Trophoblast cell (in vitro differentiated cells and primary cell): ENCODE measurements around the gene MICU2.
"Not testable (repeated sequence)": the region's sequence is repeated elsewhere in the genome, so short reads cannot be mapped to it uniquely, and the experiment has no call there.

Source experiments
- DNase-seq, 2 donors: peaks; one replicate each; pipeline ENCODE4 v3.0.0-alpha.2; 2016
- H2AFZ ChIP-seq: 2 replicates; pipeline ENCODE4 v1.6.1; 2013; ENCODE audit warnings: low read length, moderate library complexity, mild to moderate bottlenecking; ENCODE audit not compliant: insufficient read depth, poor library complexity
- H2AK5ac ChIP-seq: 2 replicates; pipeline ENCODE4 v1.6.1; 2013; ENCODE audit warnings: mild to moderate bottlenecking, low read length
- H2BK120ac ChIP-seq: 2 replicates; pipeline ENCODE4 v1.6.1; 2013; ENCODE audit warnings: low read length, mild to moderate bottlenecking, moderate library complexity; ENCODE audit not compliant: insufficient read depth, poor library complexity
- H2BK12ac ChIP-seq: 2 replicates; pipeline ENCODE4 v1.6.1; 2013; ENCODE audit warnings: mild to moderate bottlenecking, low read length, moderate library complexity
- H2BK5ac ChIP-seq: 2 replicates; pipeline ENCODE4 v1.6.1; 2013; ENCODE audit warnings: low read length, low read depth, moderate library complexity, mild to moderate bottlenecking; ENCODE audit not compliant: poor library complexity
- H3K14ac ChIP-seq: 2 replicates; pipeline ENCODE4 v1.6.1; 2013; ENCODE audit warnings: mild to moderate bottlenecking, low read length
- H3K18ac ChIP-seq: 2 replicates; pipeline ENCODE4 v1.6.1; 2013; ENCODE audit warnings: mild to moderate bottlenecking, low read length
- H3K23ac ChIP-seq: 2 replicates; pipeline ENCODE4 v1.6.1; 2013; ENCODE audit warnings: low read length
- H3K27ac ChIP-seq: 2 replicates; pipeline ENCODE4 v1.5.1; 2013; ENCODE audit warnings: low read depth, mild to moderate bottlenecking, inconsistent platforms, low read length, moderate library complexity
- H3K27me3 ChIP-seq: 2 replicates; pipeline ENCODE4 v1.6.1; 2013; ENCODE audit warnings: inconsistent platforms, mild to moderate bottlenecking, low read length, moderate library complexity; ENCODE audit not compliant: insufficient read depth
- H3K36me3 ChIP-seq, 2 experiments: 1 replicate in 1 of 2; 2 replicates in 1 of 2; pipeline ENCODE4 v1.6.1; 2013; ENCODE audit warnings: low read length in 2 of 2, mild to moderate bottlenecking in 2 of 2, moderate library complexity in 1 of 2; ENCODE audit not compliant: insufficient read depth in 2 of 2, control insufficient read depth in 1 of 2
- H3K4ac ChIP-seq: 2 replicates; pipeline ENCODE4 v1.6.1; 2013; ENCODE audit warnings: low read depth, mild to moderate bottlenecking, low read length, moderate library complexity
- H3K4me1 ChIP-seq, 2 experiments: 1 replicate in 1 of 2; 2 replicates in 1 of 2; pipeline ENCODE4 v1.6.1; 2013; ENCODE audit warnings: low read length in 2 of 2, mild to moderate bottlenecking in 2 of 2, moderate library complexity in 1 of 2; ENCODE audit not compliant: insufficient read depth in 2 of 2, control insufficient read depth in 1 of 2
- H3K4me2 ChIP-seq: 2 replicates; pipeline ENCODE4 v1.6.1; 2013; ENCODE audit warnings: inconsistent platforms, mild to moderate bottlenecking, low read length, moderate library complexity
- H3K4me3 ChIP-seq: 2 replicates; pipeline ENCODE4 v1.5.1; 2013; ENCODE audit warnings: mild to moderate bottlenecking, low read depth, low read length, inconsistent platforms
- H3K79me1 ChIP-seq: one replicate; pipeline ENCODE4 v1.6.1; 2013; ENCODE audit warnings: low read length
- H3K79me2 ChIP-seq: 2 replicates; pipeline ENCODE4 v1.6.1; 2013; ENCODE audit warnings: low read length, mild to moderate bottlenecking; ENCODE audit not compliant: control insufficient read depth, insufficient read depth, poor library complexity
- H3K9ac ChIP-seq: 2 replicates; pipeline ENCODE4 v1.6.1; 2013; ENCODE audit warnings: mild to moderate bottlenecking, low read length
- H3K9me3 ChIP-seq: 2 replicates; pipeline ENCODE4 v1.6.1; 2013; ENCODE audit warnings: low read depth, mild to moderate bottlenecking, control low read depth, inconsistent platforms, low read length; ENCODE audit not compliant: insufficient read depth
- H4K12ac ChIP-seq: 2 replicates; pipeline ENCODE4 v1.6.1; 2013; ENCODE audit warnings: low read depth, mild to moderate bottlenecking, low read length, moderate library complexity
- H4K8ac ChIP-seq: 2 replicates; pipeline ENCODE4 v1.6.1; 2013; ENCODE audit warnings: low read depth, mild to moderate bottlenecking, low read length, moderate library complexity
- H4K91ac ChIP-seq: one replicate; pipeline ENCODE4 v1.6.1; 2013; ENCODE audit warnings: low read depth, mild to moderate bottlenecking, low read length, moderate library complexity
- WGBS: extraction: QIAGEN DNeasy Blood & Tissue Kit; methylation state at CpG from one replicate; pipeline ENCODE4 v1.1.7; 2013; ENCODE audit warnings: missing lambda C conversion rate; ENCODE audit not compliant: insufficient read length, insufficient coverage; ENCODE audit errors: extremely low coverage; 5-methylcytosine and 5-hydroxymethylcytosine counted together

Gene MICU2

GRCh38 chr13:21556051-21556450, 47.9 kb downstream of the MICU2 start:
- Histone ChIP-seq H4K91ac (no peak overlapping the region), H3K4me3 (no peak overlapping the region), H3K79me1 (no peaks in the 10 kb centered on the region), H4K12ac (no peak overlapping the region), H3K79me2 (no peaks in the 10 kb centered on the region), H3K36me3 (no peaks in the 10 kb centered on the region), H3K4ac (no peak overlapping the region), H2AFZ (no peak overlapping the region), H4K8ac (no peak overlapping the region), H3K27ac (no peak overlapping the region), H3K23ac (no peak overlapping the region), H3K9me3 (no peaks in the 10 kb centered on the region), H2BK120ac (no peak overlapping the region), H3K18ac (no peak overlapping the region), H2BK12ac (no peak overlapping the region), H3K14ac (no peak overlapping the region), H3K9ac (no peak overlapping the region), H2BK5ac (no peak overlapping the region), H3K4me1 (no peaks in the 10 kb centered on the region), H2AK5ac (no peak overlapping the region), H3K4me2 (no peak overlapping the region), H3K27me3 (no peaks in the 10 kb centered on the region)
- DNase-seq = peak in 1 of 2 donors; percentile 65

- not testable (repeated sequence) for H3K27me3 ChIP-seq, H2AK5ac ChIP-seq, H3K9ac ChIP-seq, H3K36me3 ChIP-seq, H4K8ac ChIP-seq, H2BK12ac ChIP-seq, H3K23ac ChIP-seq, H4K91ac ChIP-seq, H3K4ac ChIP-seq, H3K79me2 ChIP-seq, H3K18ac ChIP-seq, H3K79me1 ChIP-seq, H4K12ac ChIP-seq, H3K14ac ChIP-seq, H2AFZ ChIP-seq, H2BK5ac ChIP-seq, DNase-seq, H3K9me3 ChIP-seq, H3K4me1 ChIP-seq, H3K27ac ChIP-seq, H3K4me3 ChIP-seq, H2BK120ac ChIP-seq, H3K4me2 ChIP-seq
- no CpG with 5 or more reads among the region's 2 CpGs for WGBS
Observed at GRCh38 chr13:21553261-21553660, 50.7 kb downstream of the MICU2 start.

- Histone ChIP-seq H3K79me2 (no peaks in the 10 kb centered on the region), H3K79me1 (no peaks in the 10 kb centered on the region), H3K27me3 (no peaks in the 10 kb centered on the region), H3K18ac (no peak overlapping the region), H4K91ac (no peak overlapping the region), H3K4me1 (no peaks in the 10 kb centered on the region), H3K4ac (no peak overlapping the region), H3K27ac (no peak overlapping the region), H2AFZ (no peak overlapping the region), H2BK5ac (no peak overlapping the region), H3K9me3 (no peaks in the 10 kb centered on the region), H3K9ac (no peak overlapping the region), H2BK12ac (no peak overlapping the region), H3K4me3 (no peak overlapping the region), H4K12ac (no peak overlapping the region), H3K14ac (no peak overlapping the region), H2BK120ac (no peak overlapping the region), H3K23ac (peak overlapping the region; percentile 44), H3K36me3 (no peaks in the 10 kb centered on the region), H4K8ac (no peak overlapping the region), H3K4me2 (no peak overlapping the region), H2AK5ac (no peak overlapping the region)
- no CpG with 5 or more reads among the region's 2 CpGs for WGBS
- no peak for DNase-seq
Observed at GRCh38 chr13:21550918-21551317, 53.1 kb downstream of the MICU2 start.

- Histone ChIP-seq H2AFZ (no peak overlapping the region), H3K14ac (no peak overlapping the region), H3K27me3 (no peaks in the 10 kb centered on the region), H3K4ac (no peak overlapping the region), H3K4me1 (no peaks in the 10 kb centered on the region), H3K9ac (no peak overlapping the region), H4K91ac (no peak overlapping the region), H3K18ac (no peak overlapping the region), H3K79me1 (no peaks in the 10 kb centered on the region), H2BK120ac (no peak overlapping the region), H4K8ac (no peak overlapping the region), H2BK5ac (no peak overlapping the region), H3K9me3 (no peaks in the 10 kb centered on the region), H3K23ac (no peak overlapping the region), H2AK5ac (no peak overlapping the region), H3K79me2 (no peaks in the 10 kb centered on the region), H3K4me3 (no peak overlapping the region), H4K12ac (no peak overlapping the region), H3K4me2 (no peak overlapping the region), H3K27ac (no peak overlapping the region), H2BK12ac (no peak overlapping the region), H3K36me3 (no peaks in the 10 kb centered on the region)
- DNase-seq = peak; percentile 7 to 49
- WGBS = no CpG with 5 or more reads among the region's 2 CpGs
Observed at GRCh38 chr13:21549633-21550032, 54.3 kb downstream of the MICU2 start.
